Gastrocnemius medialis (tissue), 4 donors: ENCODE data around the gene PRTN3.

Experiments
- POLR2A ChIP-seq, 2 donors: fragments of 450-650 bp; IDR thresholded peaks; one replicate each; pipeline ENCODE4 v1.6.1; 2017; ENCODE audit warnings: antibody characterized with exemption in 2 of 2, mild to moderate bottlenecking in 2 of 2, moderate library complexity in 2 of 2
- TF ChIP-seq, protein P1 (sequence below), 5 experiments: fragments of 450-650 bp in 3 of 5; fragments of 200-600 bp in 2 of 5; sonication (generic) in 2 of 5; IDR thresholded peaks in 4 of 5; conservative IDR thresholded peaks in 1 of 5; 1 replicate in 4 of 5; 2 replicates in 1 of 5; pipeline ENCODE4 v1.5.1; 2016 to 2019; ENCODE audit warnings: antibody characterized with exemption in 5 of 5, mild to moderate bottlenecking in 3 of 5, moderate library complexity in 3 of 5

DNA sequence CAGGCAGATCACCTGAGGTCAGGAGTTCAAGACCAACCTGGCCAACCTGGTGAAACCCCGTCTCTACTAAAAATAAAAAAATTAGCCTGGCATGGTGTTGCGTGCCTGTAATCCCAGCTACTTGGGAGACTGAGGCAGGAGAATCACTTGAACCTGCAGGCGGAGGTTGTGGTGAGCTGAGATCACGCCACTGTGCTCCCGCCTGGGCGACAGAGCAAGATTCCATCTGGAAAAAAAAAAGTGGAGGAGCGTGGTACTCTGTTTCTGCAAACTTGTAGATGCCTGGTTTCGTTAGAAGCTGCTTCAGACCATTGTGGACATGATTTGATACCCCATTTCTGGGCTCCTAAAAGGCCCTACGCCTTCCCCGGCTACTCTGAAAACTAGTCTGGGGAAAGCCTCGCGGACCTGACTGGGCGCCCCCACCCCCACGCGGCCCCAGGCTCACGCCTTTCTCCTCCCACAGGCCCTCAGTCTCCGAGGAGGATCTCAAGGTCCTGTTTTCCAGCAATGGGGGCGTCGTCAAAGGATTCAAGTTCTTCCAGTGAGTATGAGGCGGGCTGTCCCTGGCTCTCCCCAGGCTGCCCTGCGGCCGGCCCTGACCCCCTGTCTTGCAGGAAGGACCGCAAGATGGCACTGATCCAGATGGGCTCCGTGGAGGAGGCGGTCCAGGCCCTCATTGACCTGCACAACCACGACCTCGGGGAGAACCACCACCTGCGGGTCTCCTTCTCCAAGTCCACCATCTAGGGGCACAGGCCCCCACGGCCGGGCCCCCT, 30.5 kb upstream of the PRTN3 start:
- TF ChIP-seq, protein P1, sequence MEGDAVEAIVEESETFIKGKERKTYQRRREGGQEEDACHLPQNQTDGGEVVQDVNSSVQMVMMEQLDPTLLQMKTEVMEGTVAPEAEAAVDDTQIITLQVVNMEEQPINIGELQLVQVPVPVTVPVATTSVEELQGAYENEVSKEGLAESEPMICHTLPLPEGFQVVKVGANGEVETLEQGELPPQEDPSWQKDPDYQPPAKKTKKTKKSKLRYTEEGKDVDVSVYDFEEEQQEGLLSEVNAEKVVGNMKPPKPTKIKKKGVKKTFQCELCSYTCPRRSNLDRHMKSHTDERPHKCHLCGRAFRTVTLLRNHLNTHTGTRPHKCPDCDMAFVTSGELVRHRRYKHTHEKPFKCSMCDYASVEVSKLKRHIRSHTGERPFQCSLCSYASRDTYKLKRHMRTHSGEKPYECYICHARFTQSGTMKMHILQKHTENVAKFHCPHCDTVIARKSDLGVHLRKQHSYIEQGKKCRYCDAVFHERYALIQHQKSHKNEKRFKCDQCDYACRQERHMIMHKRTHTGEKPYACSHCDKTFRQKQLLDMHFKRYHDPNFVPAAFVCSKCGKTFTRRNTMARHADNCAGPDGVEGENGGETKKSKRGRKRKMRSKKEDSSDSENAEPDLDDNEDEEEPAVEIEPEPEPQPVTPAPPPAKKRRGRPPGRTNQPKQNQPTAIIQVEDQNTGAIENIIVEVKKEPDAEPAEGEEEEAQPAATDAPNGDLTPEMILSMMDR (IDR thresholded peaks at IDR 0.05 in 4 of 5, conservative IDR thresholded peaks at IDR 0.05 in 1 of 5): no peak
- TF ChIP-seq POLR2A (IDR thresholded peaks at IDR 0.05): no peak
